ENCODE measurements around the gene PKP4. TPM values are rescaled to one million over a fixed set of nuclear protein-coding genes. Genes with fewer than 3 reads are reported as not detected.

PKP4 gene
- total and polyA plus RNA-seq, 2 donors from 2014 or later = 120 to 243 TPM

DNA sequence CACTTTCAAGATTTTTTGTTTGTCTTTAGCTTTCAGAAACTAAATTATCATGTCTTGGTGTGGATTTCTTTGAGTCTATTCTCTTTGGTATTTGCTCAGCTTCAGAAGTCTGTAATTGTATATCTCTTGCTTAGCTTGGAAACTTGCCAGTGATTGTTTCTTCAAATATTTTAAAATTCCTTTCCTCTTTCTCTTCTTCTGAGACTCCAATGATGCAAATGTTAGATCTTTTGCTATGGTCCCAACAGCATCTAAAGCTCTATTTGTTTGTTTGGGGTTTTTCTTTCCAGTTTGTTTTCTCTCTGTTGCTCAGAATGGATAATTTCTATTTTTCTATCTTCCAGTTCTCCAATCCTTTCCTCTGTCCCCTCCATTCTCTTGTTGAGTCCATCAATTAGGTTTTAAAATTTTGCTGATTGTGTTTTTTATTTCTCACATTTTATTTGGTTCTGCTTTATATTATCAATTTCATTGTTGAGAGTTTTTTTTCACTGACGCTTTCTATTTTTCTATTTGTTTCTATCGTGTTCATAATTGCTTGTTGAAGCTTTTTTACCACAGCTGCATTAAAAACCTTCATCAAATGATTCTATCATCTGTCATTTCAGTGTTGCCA is 256.9 kb downstream of the PKP4 start:
- no peak overlapping the region for H3K4me3 ChIP-seq (ENCODE audit: low read length in 3 of 3)
- TF ChIP-seq, protein P1, sequence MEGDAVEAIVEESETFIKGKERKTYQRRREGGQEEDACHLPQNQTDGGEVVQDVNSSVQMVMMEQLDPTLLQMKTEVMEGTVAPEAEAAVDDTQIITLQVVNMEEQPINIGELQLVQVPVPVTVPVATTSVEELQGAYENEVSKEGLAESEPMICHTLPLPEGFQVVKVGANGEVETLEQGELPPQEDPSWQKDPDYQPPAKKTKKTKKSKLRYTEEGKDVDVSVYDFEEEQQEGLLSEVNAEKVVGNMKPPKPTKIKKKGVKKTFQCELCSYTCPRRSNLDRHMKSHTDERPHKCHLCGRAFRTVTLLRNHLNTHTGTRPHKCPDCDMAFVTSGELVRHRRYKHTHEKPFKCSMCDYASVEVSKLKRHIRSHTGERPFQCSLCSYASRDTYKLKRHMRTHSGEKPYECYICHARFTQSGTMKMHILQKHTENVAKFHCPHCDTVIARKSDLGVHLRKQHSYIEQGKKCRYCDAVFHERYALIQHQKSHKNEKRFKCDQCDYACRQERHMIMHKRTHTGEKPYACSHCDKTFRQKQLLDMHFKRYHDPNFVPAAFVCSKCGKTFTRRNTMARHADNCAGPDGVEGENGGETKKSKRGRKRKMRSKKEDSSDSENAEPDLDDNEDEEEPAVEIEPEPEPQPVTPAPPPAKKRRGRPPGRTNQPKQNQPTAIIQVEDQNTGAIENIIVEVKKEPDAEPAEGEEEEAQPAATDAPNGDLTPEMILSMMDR (IDR thresholded peaks at IDR 0.05; ENCODE audit: borderline replicate concordance, extremely low read depth, insufficient read depth) = no peak
- H3K27ac ChIP-seq (ENCODE audit: low read depth in 2 of 2, low read length in 2 of 2) = no peak overlapping the region
- no peaks in the 10 kb centered on the region for H3K9me3 ChIP-seq (ENCODE audit: control insufficient read depth in 2 of 3, insufficient read depth in 1 of 3, low read length in 3 of 3)
- no peaks in the 10 kb centered on the region for H3K27me3 ChIP-seq (ENCODE audit: control insufficient read depth, insufficient read depth, low read length)
- no peak for FAIRE-seq
- peaks cover 0 to 6% (median 0%) of the 10 kb centered on the region in 3 donors for H3K4me1 ChIP-seq (ENCODE audit: control insufficient read depth in 2 of 3, insufficient read depth in 2 of 3, low read depth in 1 of 3, low read length in 3 of 3)
- no peak for DNase-seq
- H3K36me3 ChIP-seq (ENCODE audit: control insufficient read depth in 2 of 3, insufficient read depth in 3 of 3, low read length in 3 of 3) = no peaks in the 10 kb centered on the region
- intact Hi-C loops (cut with DNase I) = no loop called here
- H3K9ac ChIP-seq (ENCODE audit: low read length in 3 of 3) = no peak overlapping the region

- intact Hi-C loops (cut with DNase I) = no loop called here
- Histone ChIP-seq H3K27ac (ENCODE audit: low read depth in 2 of 2, low read length in 2 of 2) (no peak overlapping the region), H3K4me1 (ENCODE audit: control insufficient read depth in 2 of 3, insufficient read depth in 2 of 3, low read depth in 1 of 3, low read length in 3 of 3) (peaks cover 0 to 6% (median 0%) of the 10 kb centered on the region in 3 donors), H3K36me3 (ENCODE audit: control insufficient read depth in 2 of 3, insufficient read depth in 3 of 3, low read length in 3 of 3) (no peaks in the 10 kb centered on the region), H3K9ac (ENCODE audit: low read length in 3 of 3) (no peak overlapping the region), H3K9me3 (ENCODE audit: control insufficient read depth in 2 of 3, insufficient read depth in 1 of 3, low read length in 3 of 3) (no peaks in the 10 kb centered on the region), H3K4me3 (ENCODE audit: low read length in 3 of 3) (no peak overlapping the region), H3K27me3 (ENCODE audit: control insufficient read depth, insufficient read depth, low read length) (no peaks in the 10 kb centered on the region)
- TF ChIP-seq, protein P1 (IDR thresholded peaks at IDR 0.05; ENCODE audit: borderline replicate concordance, extremely low read depth, insufficient read depth) = no peak
- FAIRE-seq (no peak), DNase-seq (no peak)
These were observed 257.7 kb downstream of the PKP4 start for GRCh38 chr2:158714420-158714819.

GRCh38 chr2:158715357-158715756 is 258.6 kb downstream of the PKP4 start:
- DNase-seq = no peak
- intact Hi-C loops (cut with DNase I) = no loop called here
- no peak overlapping the region for H3K9ac ChIP-seq (ENCODE audit: low read length in 3 of 3)

More at GRCh38 chr2:158715357-158715756, 258.6 kb downstream of the PKP4 start:
- H3K27me3 ChIP-seq (ENCODE audit: control insufficient read depth, insufficient read depth, low read length) = no peaks in the 10 kb centered on the region
- H3K27ac ChIP-seq (ENCODE audit: low read depth in 2 of 2, low read length in 2 of 2) = peak overlapping the region in 1 of 2 donors; percentile 34
- FAIRE-seq = no peak
- H3K36me3 ChIP-seq (ENCODE audit: control insufficient read depth in 2 of 3, insufficient read depth in 3 of 3, low read length in 3 of 3) = no peaks in the 10 kb centered on the region
- no peak overlapping the region for H3K4me3 ChIP-seq (ENCODE audit: low read length in 3 of 3)
- H3K4me1 ChIP-seq (ENCODE audit: control insufficient read depth in 2 of 3, insufficient read depth in 2 of 3, low read depth in 1 of 3, low read length in 3 of 3) = peaks cover 0 to 6% (median 0%) of the 10 kb centered on the region in 3 donors
- TF ChIP-seq, protein P1 (IDR thresholded peaks at IDR 0.05; ENCODE audit: borderline replicate concordance, extremely low read depth, insufficient read depth) = no peak
- no peaks in the 10 kb centered on the region for H3K9me3 ChIP-seq (ENCODE audit: control insufficient read depth in 2 of 3, insufficient read depth in 1 of 3, low read length in 3 of 3)
